Measurements from ENCODE around the gene PXYLP1.

DNA sequence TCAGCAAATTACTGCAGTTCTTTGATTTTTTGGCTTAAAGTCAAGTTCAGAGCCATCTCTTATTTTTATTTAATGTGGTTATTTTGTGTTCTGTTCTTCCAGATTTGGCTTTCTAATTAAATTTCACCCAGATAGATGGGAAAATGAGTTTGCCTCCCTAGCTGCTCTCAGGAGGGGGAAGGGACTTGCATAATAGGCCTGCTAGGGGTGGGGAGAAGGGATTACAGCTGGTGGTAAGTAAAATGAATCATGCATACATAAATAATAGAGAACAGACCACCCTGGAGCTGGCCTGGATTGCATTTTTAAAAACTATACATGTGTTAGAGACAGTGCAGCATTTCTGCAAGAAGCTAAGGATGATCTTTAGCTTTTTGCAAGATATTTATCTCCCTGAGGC lies 3.9 kb upstream of the PXYLP1 start:
- TF ChIP-seq, protein P1, sequence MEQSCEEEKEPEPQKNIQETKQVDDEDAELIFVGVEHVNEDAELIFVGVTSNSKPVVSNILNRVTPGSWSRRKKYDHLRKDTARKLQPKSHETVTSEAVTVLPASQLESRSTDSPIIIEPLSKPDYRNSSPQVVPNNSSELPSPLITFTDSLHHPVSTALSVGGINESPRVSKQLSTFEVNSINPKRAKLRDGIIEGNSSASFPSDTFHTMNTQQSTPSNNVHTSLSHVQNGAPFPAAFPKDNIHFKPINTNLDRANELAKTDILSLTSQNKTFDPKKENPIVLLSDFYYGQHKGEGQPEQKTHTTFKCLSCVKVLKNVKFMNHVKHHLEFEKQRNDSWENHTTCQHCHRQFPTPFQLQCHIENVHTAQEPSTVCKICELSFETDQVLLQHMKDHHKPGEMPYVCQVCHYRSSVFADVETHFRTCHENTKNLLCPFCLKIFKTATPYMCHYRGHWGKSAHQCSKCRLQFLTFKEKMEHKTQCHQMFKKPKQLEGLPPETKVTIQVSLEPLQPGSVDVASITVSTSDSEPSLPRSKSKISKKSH (CRISPR knock-in tag; IDR thresholded peaks at IDR 0.05) = no peak
- TF ChIP-seq YY1 (IDR thresholded peaks at IDR 0.05; ENCODE audit: borderline replicate concordance in 1 of 3, control insufficient read depth in 1 of 3, extremely low read depth in 1 of 3, insufficient read depth in 3 of 3, insufficient read length in 1 of 3, insufficient replicate concordance in 2 of 3, low read depth in 1 of 3, low read length in 2 of 3) = no peak
- TF ChIP-seq, protein P2, sequence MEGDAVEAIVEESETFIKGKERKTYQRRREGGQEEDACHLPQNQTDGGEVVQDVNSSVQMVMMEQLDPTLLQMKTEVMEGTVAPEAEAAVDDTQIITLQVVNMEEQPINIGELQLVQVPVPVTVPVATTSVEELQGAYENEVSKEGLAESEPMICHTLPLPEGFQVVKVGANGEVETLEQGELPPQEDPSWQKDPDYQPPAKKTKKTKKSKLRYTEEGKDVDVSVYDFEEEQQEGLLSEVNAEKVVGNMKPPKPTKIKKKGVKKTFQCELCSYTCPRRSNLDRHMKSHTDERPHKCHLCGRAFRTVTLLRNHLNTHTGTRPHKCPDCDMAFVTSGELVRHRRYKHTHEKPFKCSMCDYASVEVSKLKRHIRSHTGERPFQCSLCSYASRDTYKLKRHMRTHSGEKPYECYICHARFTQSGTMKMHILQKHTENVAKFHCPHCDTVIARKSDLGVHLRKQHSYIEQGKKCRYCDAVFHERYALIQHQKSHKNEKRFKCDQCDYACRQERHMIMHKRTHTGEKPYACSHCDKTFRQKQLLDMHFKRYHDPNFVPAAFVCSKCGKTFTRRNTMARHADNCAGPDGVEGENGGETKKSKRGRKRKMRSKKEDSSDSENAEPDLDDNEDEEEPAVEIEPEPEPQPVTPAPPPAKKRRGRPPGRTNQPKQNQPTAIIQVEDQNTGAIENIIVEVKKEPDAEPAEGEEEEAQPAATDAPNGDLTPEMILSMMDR (IDR thresholded peaks at IDR 0.05 in 2 of 3, conservative IDR thresholded peaks at IDR 0.05 in 1 of 3; ENCODE audit: insufficient read depth in 2 of 3, low read depth in 1 of 3, low read length in 3 of 3) = no peak
- TF ChIP-seq MYC (IDR thresholded peaks at IDR 0.05; ENCODE audit: low read depth, low read length) = no peak
- no peak for TF ChIP-seq MYC (CRISPR knock-in tag; IDR thresholded peaks at IDR 0.05; ENCODE audit: borderline replicate concordance, low read depth)
- TF ChIP-seq ATF7 (IDR thresholded peaks at IDR 0.05) = no peak
- TF ChIP-seq MBD2 (IDR thresholded peaks at IDR 0.05; ENCODE audit: borderline replicate concordance, low read depth) = no peak
- no peak for TF ChIP-seq LEF1 (IDR thresholded peaks at IDR 0.05)
- no peak for TF ChIP-seq CHD4 (IDR thresholded peaks at IDR 0.05; ENCODE audit: insufficient read depth, insufficient replicate concordance, low read depth, low read length, poor library complexity, severe bottlenecking)
- TF ChIP-seq TARDBP (IDR thresholded peaks at IDR 0.05) = no peak
- no peak for TF ChIP-seq NFXL1 (CRISPR knock-in tag; IDR thresholded peaks at IDR 0.05)
- TF ChIP-seq POLR2AphosphoS2 (IDR thresholded peaks at IDR 0.05; ENCODE audit: low read length) = no peak
- no peak for TF ChIP-seq TEAD1 (CRISPR knock-in tag; IDR thresholded peaks at IDR 0.05)

Measured in K562 (cell line).